Peyer's patch (tissue), 4 donors: ENCODE results near the gene TARM1.

Experiments used
- POLR2A ChIP-seq, 2 donors: fragments of 450-650 bp; IDR thresholded peaks; one replicate each; pipeline ENCODE4 v1.5.1; 2017; ENCODE audit warnings: antibody characterized with exemption in 2 of 2, mild to moderate bottlenecking in 2 of 2, moderate library complexity in 2 of 2
- TF ChIP-seq, protein P1 (sequence below), 6 experiments: fragments of 450-650 bp in 4 of 6; fragments of 200-600 bp in 2 of 6; sonication (generic) in 1 of 6; IDR thresholded peaks; one replicate each; pipeline ENCODE4 v1.5.1; 2017 to 2019; ENCODE audit warnings: antibody characterized with exemption in 6 of 6, mild to moderate bottlenecking in 3 of 6, moderate library complexity in 1 of 6

- TF ChIP-seq, protein P1, sequence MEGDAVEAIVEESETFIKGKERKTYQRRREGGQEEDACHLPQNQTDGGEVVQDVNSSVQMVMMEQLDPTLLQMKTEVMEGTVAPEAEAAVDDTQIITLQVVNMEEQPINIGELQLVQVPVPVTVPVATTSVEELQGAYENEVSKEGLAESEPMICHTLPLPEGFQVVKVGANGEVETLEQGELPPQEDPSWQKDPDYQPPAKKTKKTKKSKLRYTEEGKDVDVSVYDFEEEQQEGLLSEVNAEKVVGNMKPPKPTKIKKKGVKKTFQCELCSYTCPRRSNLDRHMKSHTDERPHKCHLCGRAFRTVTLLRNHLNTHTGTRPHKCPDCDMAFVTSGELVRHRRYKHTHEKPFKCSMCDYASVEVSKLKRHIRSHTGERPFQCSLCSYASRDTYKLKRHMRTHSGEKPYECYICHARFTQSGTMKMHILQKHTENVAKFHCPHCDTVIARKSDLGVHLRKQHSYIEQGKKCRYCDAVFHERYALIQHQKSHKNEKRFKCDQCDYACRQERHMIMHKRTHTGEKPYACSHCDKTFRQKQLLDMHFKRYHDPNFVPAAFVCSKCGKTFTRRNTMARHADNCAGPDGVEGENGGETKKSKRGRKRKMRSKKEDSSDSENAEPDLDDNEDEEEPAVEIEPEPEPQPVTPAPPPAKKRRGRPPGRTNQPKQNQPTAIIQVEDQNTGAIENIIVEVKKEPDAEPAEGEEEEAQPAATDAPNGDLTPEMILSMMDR (IDR thresholded peaks at IDR 0.05), result no peak
- no peak for TF ChIP-seq POLR2A (IDR thresholded peaks at IDR 0.05)
Observed at GRCh38 chr19:54024660-54025059, 56.5 kb downstream of the TARM1 start.
